Measurements from ENCODE around the gene RNF114. TPM values are rescaled to one million over a fixed set of nuclear protein-coding genes. Genes with fewer than 3 reads are reported as not detected.
"Not testable (repeated sequence)": the region's sequence is repeated elsewhere in the genome, so short reads cannot be mapped to it uniquely, and the experiment has no call there.

The RNF114 gene
- total RNA-seq, 1 donor from 2014 or later = 138 TPM

- Histone ChIP-seq H3K4me3 (ENCODE audit: low read depth, low read length) (no peak overlapping the region), H3K36me3 (ENCODE audit: control insufficient read depth, insufficient read depth, low read length) (no peaks in the 10 kb centered on the region), H3K27me3 (ENCODE audit: control insufficient read depth, insufficient read depth, low read length) (no peaks in the 10 kb centered on the region)
- no peak for DNase-seq (ENCODE audit: low read depth)
- no peak for TF ChIP-seq CTCF (IDR thresholded peaks at IDR 0.05; ENCODE audit: insufficient read depth, low read length, poor library complexity, severe bottlenecking)
Observed at GRCh38 chr20:49995586-49995985, 59.4 kb downstream of the RNF114 start.

GRCh38 chr20:49998478-49999188 is 62.4 kb downstream of the RNF114 start:
- H3K36me3 ChIP-seq (ENCODE audit: control insufficient read depth, insufficient read depth, low read length); DNase-seq (ENCODE audit: low read depth); H3K4me3 ChIP-seq (ENCODE audit: low read depth, low read length); H3K27me3 ChIP-seq (ENCODE audit: control insufficient read depth, insufficient read depth, low read length): not testable (repeated sequence)

GRCh38 chr20:49999329-49999728 is 63.1 kb downstream of the RNF114 start:
- no peak for DNase-seq (ENCODE audit: low read depth)
- no peak overlapping the region for H3K4me3 ChIP-seq (ENCODE audit: low read depth, low read length)
- no peak for TF ChIP-seq CTCF (IDR thresholded peaks at IDR 0.05; ENCODE audit: insufficient read depth, low read length, poor library complexity, severe bottlenecking)
- no peaks in the 10 kb centered on the region for H3K27me3 ChIP-seq (ENCODE audit: control insufficient read depth, insufficient read depth, low read length)
- no peaks in the 10 kb centered on the region for H3K36me3 ChIP-seq (ENCODE audit: control insufficient read depth, insufficient read depth, low read length)

- H3K27me3 ChIP-seq (ENCODE audit: control insufficient read depth, insufficient read depth, low read length); DNase-seq (ENCODE audit: low read depth); H3K4me3 ChIP-seq (ENCODE audit: low read depth, low read length); H3K36me3 ChIP-seq (ENCODE audit: control insufficient read depth, insufficient read depth, low read length): not testable (repeated sequence)
Observed at GRCh38 chr20:50000548-50001222, 64.5 kb downstream of the RNF114 start.

GRCh38 chr20:50001784-50002311 is 65.7 kb downstream of the RNF114 start:
- no peak overlapping the region for H3K4me3 ChIP-seq (ENCODE audit: low read depth, low read length)
- no peak for TF ChIP-seq CTCF (IDR thresholded peaks at IDR 0.05; ENCODE audit: insufficient read depth, low read length, poor library complexity, severe bottlenecking)
- peak; percentile 39 for DNase-seq (ENCODE audit: low read depth)
- H3K36me3 ChIP-seq (ENCODE audit: control insufficient read depth, insufficient read depth, low read length) = no peaks in the 10 kb centered on the region
- no peaks in the 10 kb centered on the region for H3K27me3 ChIP-seq (ENCODE audit: control insufficient read depth, insufficient read depth, low read length)

GRCh38 chr20:50003253-50003656 is 67.1 kb downstream of the RNF114 start:
- no peak for TF ChIP-seq CTCF (IDR thresholded peaks at IDR 0.05; ENCODE audit: insufficient read depth, low read length, poor library complexity, severe bottlenecking)
- Histone ChIP-seq H3K27me3 (ENCODE audit: control insufficient read depth, insufficient read depth, low read length) (no peaks in the 10 kb centered on the region), H3K4me3 (ENCODE audit: low read depth, low read length) (no peak overlapping the region), H3K36me3 (ENCODE audit: control insufficient read depth, insufficient read depth, low read length) (no peaks in the 10 kb centered on the region)
- peak; percentile 39 for DNase-seq (ENCODE audit: low read depth)

Other genes starting within 250 kb of the RNF114 start
- 67.6 and 68.4 TPM in 2 replicates for gene B4GALT5, start 222.5 kb upstream of the RNF114 start, total RNA-seq
- 9.4 and 9.9 TPM in 2 replicates for gene SLC9A8, start 123.6 kb upstream of the RNF114 start, total RNA-seq
- 3.9 and 5.1 TPM in 2 replicates for gene SPATA2, start 20.9 kb upstream of the RNF114 start, total RNA-seq
- gene SNAI1, start 46.6 kb downstream of the RNF114 start, total RNA-seq = 1.0 TPM in 1 of 2 replicates, not detected in the other
- gene UBE2V1, start 176.8 kb downstream of the RNF114 start, total RNA-seq = 62.0 and 62.5 TPM in 2 replicates
- gene PEDS1, start 217.3 kb downstream of the RNF114 start, total RNA-seq = 52.1 and 57.9 TPM in 2 replicates

Data from kidney epithelial cell (primary cell).